C4-2B (cell line): ENCODE measurements around the gene GLRX3.

Source experiments
- H3K27ac ChIP-seq: fragments of 450-650 bp; 2 replicates; pipeline ENCODE4 v1.5.1; 2017
- CTCF ChIP-seq: fragments of 450-650 bp; conservative IDR thresholded peaks from 2 replicates; pipeline ENCODE4 v1.5.1; 2017; ENCODE audit warnings: mild to moderate bottlenecking
- ZFX ChIP-seq: fragments of 450-650 bp; IDR thresholded peaks from 2 replicates; pipeline ENCODE4 v1.6.1; 2017

GLRX3 gene

GRCh38 chr10:130226012-130226411 lies 89.8 kb downstream of the GLRX3 start:
- TF ChIP-seq CTCF, result no peak
- no peak for TF ChIP-seq ZFX

DNA sequence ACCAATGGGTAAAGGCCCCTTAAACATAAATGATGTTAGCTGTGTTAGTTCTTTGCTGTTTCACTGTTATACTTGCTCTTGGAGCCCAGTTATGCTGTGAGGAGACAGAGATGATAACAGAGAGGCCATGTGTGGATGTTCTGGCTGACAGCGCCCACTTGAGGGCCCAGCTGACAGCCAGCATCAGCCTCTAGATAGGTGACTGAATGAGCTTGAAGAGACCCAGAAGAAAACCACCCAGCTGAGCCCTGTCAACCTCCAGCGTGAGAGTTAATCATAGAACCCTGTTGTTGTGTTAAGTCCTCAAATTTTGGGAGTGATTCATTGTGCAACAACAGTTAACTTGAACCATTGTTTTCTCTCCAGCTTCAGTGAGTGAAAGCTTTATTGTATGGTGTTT lies 91.7 kb downstream of the GLRX3 start:
- H3K27ac ChIP-seq, result no peak overlapping the region
- TF ChIP-seq CTCF (no peak), ZFX (no peak)

More at GRCh38 chr10:130226012-130226411, 89.8 kb downstream of the GLRX3 start:
- H3K27ac ChIP-seq, result no peak overlapping the region
